Testis (tissue), 3 donors: ENCODE data around the gene AP2A2. TPM values are rescaled to one million over a fixed set of nuclear protein-coding genes. Genes with fewer than 3 reads are reported as not detected.

ENCODE experiments used
- DNase-seq: peaks from one replicate; pipeline ENCODE4 v3.0.0-alpha.2; 2019
- H3K27ac ChIP-seq, 2 donors: fragments of 200-600 bp; sonication (generic); one replicate each; pipeline ENCODE4 v1.5.1; 2019
- H3K27me3 ChIP-seq: fragments of 200-600 bp; sonication (generic); one replicate; pipeline ENCODE4 v1.5.1; 2019
- H3K36me3 ChIP-seq: fragments of 200-600 bp; sonication (generic); one replicate; pipeline ENCODE4 v1.5.1; 2017; ENCODE audit warnings: low read depth; ENCODE audit errors: missing control alignments
- H3K4me1 ChIP-seq: fragments of 200-600 bp; sonication (generic); one replicate; pipeline ENCODE4 v1.5.1; 2019
- H3K4me3 ChIP-seq, 2 donors: fragments of 200-600 bp; sonication (generic); one replicate each; pipeline ENCODE4 v1.5.1; 2017 to 2019
- H3K9me3 ChIP-seq: fragments of 200-600 bp; sonication (generic); one replicate; pipeline ENCODE4 v1.5.1; 2017
- POLR2A ChIP-seq: fragments of 450-650 bp; IDR thresholded peaks from one replicate; pipeline ENCODE4 v1.6.1; 2017; ENCODE audit warnings: antibody characterized with exemption, mild to moderate bottlenecking, moderate library complexity
- WGBS, 2 donors: methylation state at CpG; one replicate each; pipeline ENCODE4 v1.1.5; 2018; 5-methylcytosine and 5-hydroxymethylcytosine counted together
- intact Hi-C: fragments of 100-400 bp; cut with DNase I; formaldehyde crosslinking; loops from one replicate; pipeline ENCODE4 v1.15.1; 2023; ENCODE audit warnings: low total_unique reads
- polyA plus RNA-seq: library from polyadenylated mRNA; stranded (reverse); fragments of 350-450 nt; fragmentation: Illumina TruSeq; extraction: RNeasy Lipid Tissue Mini Kit (QIAGEN cat#74804); gene quantifications from one replicate; pipeline ENCODE4 v1.2.3, GENCODE V29; 2014; ENCODE audit warnings: low read depth, low replicate concordance; ENCODE audit not compliant: insufficient read depth
- total RNA-seq, 2 donors: library from RNA; depleted of rRNA; stranded (reverse); fragments of >200 nt; gene quantifications; one replicate each; pipeline ENCODE4 v1.2.3, GENCODE V29; 2016
- TF ChIP-seq, protein P1 (sequence below), 3 experiments: fragments of 450-650 bp in 2 of 3; fragments of 200-600 bp in 1 of 3; sonication (generic) in 1 of 3; IDR thresholded peaks; one replicate each; pipeline ENCODE4 v1.5.1; 2016 to 2019; ENCODE audit warnings: antibody characterized with exemption in 3 of 3, mild to moderate bottlenecking in 2 of 3, moderate library complexity in 1 of 3

AP2A2 gene
- total and polyA plus RNA-seq, 3 donors from 2014 or later, result 82.0 to 106 (median 95.0) TPM

DNA sequence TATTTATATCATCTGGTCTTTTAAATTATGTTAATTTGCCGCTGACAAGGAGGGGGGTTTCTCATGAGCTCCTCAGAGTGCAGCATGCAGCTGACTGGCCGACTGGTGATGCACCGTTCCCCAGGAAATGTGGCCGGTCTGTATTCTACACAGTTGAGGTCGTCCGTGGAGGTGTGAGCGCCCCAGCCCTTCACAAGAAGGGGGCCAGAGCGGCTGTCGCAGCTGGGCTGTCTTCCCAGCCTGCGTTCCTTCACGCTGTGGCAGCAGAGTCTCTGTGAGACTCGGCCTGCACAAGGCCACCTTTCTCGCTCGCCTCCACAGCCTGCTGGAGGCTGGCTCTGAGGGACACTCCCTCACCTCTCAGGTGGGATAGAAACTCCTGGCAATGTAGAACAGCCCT lies 43.2 kb downstream of the AP2A2 start:
- no peaks in the 10 kb centered on the region for H3K9me3 ChIP-seq
- no peak for TF ChIP-seq POLR2A
- 90 to 92% methylated on average over 12 to 14 of the region's 14 CpGs for WGBS, 2 donors
- DNase-seq, result no peak
- no peak overlapping the region for H3K4me3 ChIP-seq
- intact Hi-C loops, result no loop called here
- no peaks in the 10 kb centered on the region for H3K4me1 ChIP-seq
- H3K27me3 ChIP-seq, result no peaks in the 10 kb centered on the region
- no peaks in the 10 kb centered on the region for H3K36me3 ChIP-seq
- H3K27ac ChIP-seq, result no peak overlapping the region

DNA sequence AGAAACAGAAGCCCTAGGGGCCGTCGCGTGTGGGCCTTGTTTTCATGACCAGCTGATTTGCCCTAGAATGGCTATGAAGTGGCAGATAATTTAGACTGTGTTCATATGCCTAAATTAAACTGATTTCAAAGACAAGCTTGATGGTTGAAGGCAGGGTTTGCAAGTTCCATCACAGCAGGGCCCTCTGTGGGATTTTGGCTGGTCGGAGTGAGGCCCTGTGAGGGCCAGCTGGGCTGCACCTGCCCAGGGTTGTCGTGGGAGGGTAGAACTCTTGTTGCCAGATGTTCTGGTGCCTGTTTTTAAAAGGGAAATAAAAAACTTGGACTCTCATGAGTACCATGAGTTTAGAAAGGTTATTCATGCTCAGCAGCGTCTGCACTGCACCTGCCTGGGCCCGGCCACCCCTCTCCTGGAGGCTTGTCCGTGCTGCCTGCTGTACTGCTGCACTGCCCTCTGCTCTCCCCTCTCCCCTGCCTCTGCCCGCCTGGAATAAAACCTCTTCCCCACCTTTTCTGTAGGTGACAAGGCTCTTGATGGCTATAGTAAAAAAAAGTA lies 44.1 kb downstream of the AP2A2 start:
- no peak for DNase-seq
- Histone ChIP-seq H3K27ac (no peak overlapping the region), H3K27me3 (no peaks in the 10 kb centered on the region), H3K4me3 (no peak overlapping the region), H3K4me1 (no peaks in the 10 kb centered on the region), H3K9me3 (no peaks in the 10 kb centered on the region), H3K36me3 (no peaks in the 10 kb centered on the region)
- no peak for TF ChIP-seq POLR2A
- TF ChIP-seq, protein P1, sequence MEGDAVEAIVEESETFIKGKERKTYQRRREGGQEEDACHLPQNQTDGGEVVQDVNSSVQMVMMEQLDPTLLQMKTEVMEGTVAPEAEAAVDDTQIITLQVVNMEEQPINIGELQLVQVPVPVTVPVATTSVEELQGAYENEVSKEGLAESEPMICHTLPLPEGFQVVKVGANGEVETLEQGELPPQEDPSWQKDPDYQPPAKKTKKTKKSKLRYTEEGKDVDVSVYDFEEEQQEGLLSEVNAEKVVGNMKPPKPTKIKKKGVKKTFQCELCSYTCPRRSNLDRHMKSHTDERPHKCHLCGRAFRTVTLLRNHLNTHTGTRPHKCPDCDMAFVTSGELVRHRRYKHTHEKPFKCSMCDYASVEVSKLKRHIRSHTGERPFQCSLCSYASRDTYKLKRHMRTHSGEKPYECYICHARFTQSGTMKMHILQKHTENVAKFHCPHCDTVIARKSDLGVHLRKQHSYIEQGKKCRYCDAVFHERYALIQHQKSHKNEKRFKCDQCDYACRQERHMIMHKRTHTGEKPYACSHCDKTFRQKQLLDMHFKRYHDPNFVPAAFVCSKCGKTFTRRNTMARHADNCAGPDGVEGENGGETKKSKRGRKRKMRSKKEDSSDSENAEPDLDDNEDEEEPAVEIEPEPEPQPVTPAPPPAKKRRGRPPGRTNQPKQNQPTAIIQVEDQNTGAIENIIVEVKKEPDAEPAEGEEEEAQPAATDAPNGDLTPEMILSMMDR (IDR thresholded peaks at IDR 0.05), result no peak
- intact Hi-C loops, result no loop called here
- 87 to 88% methylated on average over 9 of the region's 9 CpGs for WGBS, 2 donors

DNA sequence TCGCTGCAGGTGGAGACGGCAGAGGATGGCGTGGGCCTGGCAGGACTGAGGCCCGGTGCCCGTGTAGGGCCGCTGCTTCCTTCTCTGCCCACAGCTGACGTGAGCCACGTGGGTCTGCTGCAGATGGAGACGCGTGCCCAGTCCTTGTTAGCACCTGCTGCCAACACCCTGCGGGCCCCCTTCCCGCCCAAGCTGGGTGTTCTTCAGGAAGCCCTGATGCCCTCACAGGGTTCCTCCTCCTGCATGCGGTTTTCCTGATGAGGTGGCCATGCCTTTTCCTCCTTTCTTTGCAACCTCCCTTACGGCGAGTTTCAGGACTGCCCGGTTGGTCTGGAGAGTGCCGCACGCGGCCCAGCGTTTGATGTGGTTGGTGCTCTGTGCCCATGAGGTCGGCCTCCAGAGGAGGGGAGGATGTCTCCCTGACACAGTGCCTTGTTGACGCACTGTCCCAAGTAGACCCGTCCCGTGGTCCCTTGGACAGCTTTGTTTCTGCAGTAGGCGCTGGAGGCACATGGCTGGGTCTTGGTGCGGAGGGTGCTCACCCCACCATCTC lies 44.7 kb downstream of the AP2A2 start:
- intact Hi-C loops, result no loop called here
- TF ChIP-seq POLR2A, result no peak
- TF ChIP-seq, protein P1 (IDR thresholded peaks at IDR 0.05), result no peak
- no peak for DNase-seq
- Histone ChIP-seq H3K27me3 (no peaks in the 10 kb centered on the region), H3K36me3 (no peaks in the 10 kb centered on the region), H3K27ac (no peak overlapping the region), H3K9me3 (no peaks in the 10 kb centered on the region), H3K4me3 (no peak overlapping the region), H3K4me1 (no peaks in the 10 kb centered on the region)
- WGBS, 2 donors, result 82 to 87% methylated on average over 25 to 26 of the region's 26 CpGs

DNA sequence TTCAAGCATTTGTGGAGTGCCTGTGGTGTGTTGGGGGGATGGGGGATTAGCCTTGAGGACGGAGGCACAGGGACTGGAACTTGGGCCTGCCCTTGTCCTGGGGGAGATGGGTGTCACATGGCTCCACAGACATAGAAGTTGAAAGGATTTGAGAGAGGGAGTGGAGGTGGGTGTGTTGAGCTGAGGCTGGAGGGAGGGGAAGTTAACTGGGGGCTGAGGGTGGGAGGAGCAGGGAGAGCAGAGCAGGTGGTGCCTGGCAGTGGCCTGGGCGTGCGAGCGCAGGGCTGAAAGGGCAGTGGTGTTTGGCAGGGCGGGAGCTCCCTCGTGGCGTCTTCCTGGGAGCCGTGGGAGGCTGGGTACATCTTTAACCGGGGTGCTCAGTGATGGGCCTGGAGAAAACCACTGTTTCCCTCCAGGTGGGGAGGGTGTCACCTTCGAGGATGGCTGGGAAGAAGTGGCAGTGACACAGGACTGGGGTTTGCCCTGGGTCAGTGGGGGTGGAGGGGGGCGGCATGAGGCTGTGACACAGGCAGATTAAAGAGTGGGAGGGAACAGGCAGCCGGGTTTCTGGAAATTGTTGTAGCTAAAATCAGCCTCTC lies 45.5 kb downstream of the AP2A2 start:
- Histone ChIP-seq H3K9me3 (no peaks in the 10 kb centered on the region), H3K27me3 (no peaks in the 10 kb centered on the region), H3K4me3 (no peak overlapping the region), H3K27ac (no peak overlapping the region), H3K4me1 (no peaks in the 10 kb centered on the region), H3K36me3 (no peaks in the 10 kb centered on the region)
- no peak for DNase-seq
- 52 to 73% methylated on average over 12 of the region's 12 CpGs for WGBS, 2 donors
- intact Hi-C loops, result no loop called here
- no peak for TF ChIP-seq POLR2A
- TF ChIP-seq, protein P1 (IDR thresholded peaks at IDR 0.05), result no peak

DNA sequence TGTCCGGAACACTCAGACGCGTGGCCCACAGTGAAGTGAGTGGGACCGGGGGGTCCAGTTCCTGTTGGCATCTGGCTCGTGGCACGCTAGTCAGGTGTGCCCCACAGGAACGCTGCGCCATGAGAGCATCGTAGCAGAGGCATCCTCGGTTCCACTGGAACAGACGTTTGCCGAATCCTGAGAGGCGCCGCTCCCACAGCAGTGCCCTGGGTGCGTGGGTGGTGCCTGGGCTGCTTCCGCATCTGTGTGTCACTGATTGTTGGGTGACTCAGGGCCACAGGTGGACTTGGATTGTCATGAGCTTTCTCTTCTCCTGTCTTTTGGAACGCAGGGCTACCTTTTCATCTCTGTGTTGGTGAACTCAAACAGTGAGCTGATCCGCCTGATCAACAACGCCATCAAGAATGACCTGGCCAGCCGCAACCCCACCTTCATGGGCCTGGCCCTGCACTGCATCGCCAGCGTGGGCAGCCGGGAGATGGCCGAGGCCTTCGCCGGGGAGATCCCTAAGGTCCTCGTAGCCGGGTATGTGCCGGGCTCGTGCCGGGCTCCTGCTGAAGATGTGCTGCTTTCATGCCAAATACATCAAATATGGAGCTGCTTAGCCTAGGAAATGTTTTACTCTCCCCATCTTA lies 46.2 kb downstream of the AP2A2 start:
- peaks cover 1% of the 10 kb centered on the region for H3K4me1 ChIP-seq
- TF ChIP-seq, protein P1 (IDR thresholded peaks at IDR 0.05), result no peak
- H3K4me3 ChIP-seq, result no peak overlapping the region
- no peak for DNase-seq
- H3K27me3 ChIP-seq, result no peaks in the 10 kb centered on the region
- no peaks in the 10 kb centered on the region for H3K36me3 ChIP-seq
- no peaks in the 10 kb centered on the region for H3K9me3 ChIP-seq
- WGBS, 2 donors, result 89 to 91% methylated on average over 26 to 31 of the region's 31 CpGs
- H3K27ac ChIP-seq, result no peak overlapping the region
- intact Hi-C loops, result no loop called here
